Fibroblast of pulmonary artery (primary cell): ENCODE measurements around the gene EVL.

Experiments used
- DNase-seq: peaks from one replicate; pipeline ENCODE4 v3.0.0-alpha.2; 2010; ENCODE audit warnings: low read depth
- H3K4me3 ChIP-seq: replicated peaks from 2 replicates; pipeline ENCODE4 v1.5.1; 2011; ENCODE audit warnings: low read depth, mild to moderate bottlenecking, control low read depth, low read length, moderate library complexity
- CTCF ChIP-seq: IDR thresholded peaks from 2 replicates; pipeline ENCODE4 v1.5.1; 2011; ENCODE audit warnings: mild to moderate bottlenecking, control low read depth, low read length, inconsistent platforms; ENCODE audit errors: missing control alignments

The EVL gene

GRCh38 chr14:100120522-100121269 is 55.5 kb downstream of the EVL start:
- no peak for TF ChIP-seq CTCF
- H3K4me3 ChIP-seq, result no peak overlapping the region
- DNase-seq, result no peak

DNA sequence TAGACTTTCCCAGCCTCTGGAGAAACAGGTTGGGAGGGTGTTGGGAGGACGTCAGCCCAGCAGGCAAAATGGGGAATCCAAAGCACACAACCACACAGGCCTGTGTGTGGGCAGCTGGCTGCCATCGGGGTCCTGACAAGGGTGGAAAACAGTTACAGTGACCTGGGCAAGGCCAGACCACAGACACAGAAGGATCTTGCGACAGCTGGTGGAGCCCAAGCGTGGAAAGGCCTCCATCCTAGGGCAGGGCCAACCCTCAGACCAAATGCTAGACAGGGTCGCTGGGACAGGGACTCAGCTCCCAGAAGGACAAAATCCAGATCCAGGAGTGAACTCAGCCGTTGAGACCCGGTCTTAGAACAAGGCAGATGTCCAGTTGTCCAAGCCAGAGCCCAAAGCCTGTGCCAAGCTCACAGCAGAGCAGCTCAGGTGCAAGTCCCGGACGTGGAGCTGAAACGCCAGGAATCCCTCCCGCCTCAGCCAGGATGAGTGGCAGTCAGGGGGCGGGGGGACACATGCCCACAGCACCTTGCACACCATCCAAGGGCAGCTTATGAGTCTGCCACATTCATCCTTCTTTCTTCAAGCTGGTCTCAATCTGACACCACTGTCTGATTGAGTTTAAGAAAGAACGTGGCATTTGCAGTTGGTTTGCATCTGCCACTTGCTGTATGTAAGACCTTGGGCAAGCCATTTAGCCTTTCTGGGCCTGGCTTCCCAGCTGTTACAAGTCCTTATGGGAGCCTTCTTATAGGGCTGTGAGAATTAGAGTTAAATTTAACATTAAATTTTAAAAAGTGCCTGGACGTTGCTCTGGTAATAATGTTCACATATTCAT is 56.6 kb downstream of the EVL start:
- no peak for DNase-seq
- no peak for TF ChIP-seq CTCF
- no peak overlapping the region for H3K4me3 ChIP-seq

DNA sequence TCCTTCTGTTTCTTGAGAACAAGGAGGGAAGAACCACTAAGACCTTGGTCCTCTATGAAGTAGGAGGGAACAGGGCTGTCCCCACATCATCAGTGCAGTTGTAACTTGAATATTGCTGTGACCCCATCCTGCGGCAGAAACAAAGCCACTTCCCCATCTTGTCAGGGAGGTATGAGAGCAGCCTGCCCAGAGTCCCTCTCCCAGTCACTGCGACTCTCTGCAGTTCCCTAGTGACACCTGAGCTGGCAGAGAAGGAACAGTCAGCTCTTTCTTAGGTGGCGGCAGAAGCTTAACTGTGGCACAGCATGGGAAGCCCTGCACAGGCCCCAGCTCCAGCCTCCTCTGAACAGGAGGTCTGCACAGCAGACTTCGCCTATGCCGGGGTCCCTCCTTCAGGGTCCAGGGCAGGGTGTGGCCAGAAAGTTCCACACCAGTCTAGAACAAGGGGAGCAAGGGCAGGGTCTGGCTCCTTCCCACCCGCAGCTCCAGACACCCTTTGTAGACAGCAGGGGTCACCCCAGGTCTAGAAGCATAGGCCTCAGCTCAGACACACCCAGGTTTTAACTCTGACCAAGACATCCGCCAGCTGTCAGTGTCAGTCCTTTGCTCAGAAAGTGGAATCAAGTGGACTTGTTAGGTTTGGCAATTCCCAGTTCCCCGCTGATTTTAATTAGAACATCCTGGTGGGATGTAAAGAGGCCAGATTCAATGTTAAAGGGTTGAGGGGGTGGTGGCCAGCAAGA is 57.4 kb downstream of the EVL start:
- TF ChIP-seq CTCF, result no peak
- no peak for DNase-seq
- H3K4me3 ChIP-seq, result no peak overlapping the region

DNA sequence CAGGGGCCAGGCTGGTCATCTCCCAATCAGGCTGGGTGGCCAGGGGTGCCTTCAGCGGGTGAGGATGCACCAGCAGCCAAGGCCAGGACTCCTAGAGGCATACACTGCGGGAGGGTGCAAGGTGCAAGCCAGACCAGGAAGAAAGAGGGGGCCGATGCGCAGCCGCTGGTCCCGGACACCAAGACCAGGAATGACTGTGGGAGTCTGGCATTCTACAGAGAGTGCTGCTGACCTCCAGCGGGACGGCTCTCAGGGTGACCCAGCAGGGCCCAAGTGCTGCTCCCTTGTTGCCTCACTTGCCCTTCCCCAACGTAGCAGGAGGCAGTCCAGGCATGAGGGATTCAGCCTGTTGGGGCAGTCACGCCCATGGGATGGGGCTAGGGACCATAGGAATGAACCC is 58.4 kb downstream of the EVL start:
- no peak for DNase-seq

DNA sequence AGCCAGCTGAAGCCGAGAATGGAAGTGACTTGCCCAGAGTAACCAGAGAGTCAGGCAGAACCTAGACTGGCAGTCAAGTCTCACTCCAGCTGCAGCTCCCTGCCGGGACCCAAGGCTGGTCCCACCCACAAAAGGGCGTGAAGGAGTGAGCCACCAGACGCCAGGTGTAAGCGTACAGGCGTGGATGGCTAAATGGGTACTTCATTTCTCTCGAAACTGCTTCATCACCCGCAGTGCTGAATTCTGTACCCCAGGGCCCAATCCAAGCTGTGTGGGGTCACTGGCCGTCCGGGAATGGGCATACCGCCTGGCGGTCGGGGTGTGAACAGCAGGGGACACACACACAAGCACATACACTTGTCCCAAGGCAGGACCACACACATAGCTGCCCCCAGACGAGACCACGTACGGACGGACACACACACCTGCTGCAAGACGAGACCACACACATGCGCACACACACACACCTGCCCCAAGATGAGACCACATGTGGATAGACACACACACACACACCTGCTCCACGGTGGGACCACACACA is 59.4 kb downstream of the EVL start:
- DNase-seq, result no peak
- TF ChIP-seq CTCF, result no peak
- no peak overlapping the region for H3K4me3 ChIP-seq

More for the DNA sequence above, 58.4 kb downstream of the EVL start:
- H3K4me3 ChIP-seq, result no peak overlapping the region
- TF ChIP-seq CTCF, result no peak

DNA sequence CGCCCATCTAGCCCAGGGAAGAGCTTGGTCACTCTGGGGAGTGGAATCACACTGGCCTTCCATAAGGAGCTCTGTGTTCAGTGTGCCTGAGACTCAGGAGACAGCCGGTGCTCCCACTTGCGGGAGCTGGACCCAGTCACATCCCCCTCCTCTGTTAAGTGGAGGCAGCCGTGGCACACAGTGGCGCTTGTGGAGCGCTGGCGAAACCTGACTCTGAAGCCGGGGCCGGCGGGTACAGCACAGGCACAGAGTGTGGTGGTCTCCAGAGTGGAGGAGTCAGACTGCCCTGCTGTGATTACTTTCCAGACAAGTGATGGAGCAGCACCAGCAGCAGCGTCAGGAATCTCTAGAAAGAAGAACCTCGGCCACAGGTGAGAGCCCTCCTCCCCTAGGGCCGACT is 61.2 kb downstream of the EVL start:
- TF ChIP-seq CTCF, result no peak
- no peak overlapping the region for H3K4me3 ChIP-seq
- no peak for DNase-seq
